WERI-Rb-1 (cell line): ENCODE results near the gene NRARP.
A peak's percentile ranks its signal among the peaks of the same experiment; 100 is the strongest.

Source experiments
- DNase-seq: peaks from one replicate; pipeline ENCODE4 v3.0.0-alpha.2; 2020
- H3K27ac ChIP-seq: fragments of 250-450 bp; sonication (Bioruptor Pico); 2 replicates; pipeline ENCODE4 v1.5.1; 2020; ENCODE audit warnings: mild to moderate bottlenecking, moderate library complexity
- H3K27me3 ChIP-seq: fragments of 250-450 bp; sonication (Bioruptor Pico); 2 replicates; pipeline ENCODE4 v1.5.1; 2021; ENCODE audit warnings: mild to moderate bottlenecking, low read depth, moderate library complexity; ENCODE audit not compliant: insufficient read depth, severe bottlenecking
- H3K36me3 ChIP-seq: fragments of 250-450 bp; sonication (Bioruptor Pico); 2 replicates; pipeline ENCODE4 v1.5.1; 2020; ENCODE audit warnings: mild to moderate bottlenecking, moderate library complexity
- H3K4me3 ChIP-seq: 2 replicates; pipeline ENCODE4 v1.5.1; 2011; ENCODE audit warnings: low read depth, mild to moderate bottlenecking, control low read depth, low read length
- H3K9me3 ChIP-seq: fragments of 250-450 bp; sonication (Bioruptor Pico); 2 replicates; pipeline ENCODE4 v1.5.1; 2021; ENCODE audit warnings: mild to moderate bottlenecking, moderate library complexity; ENCODE audit not compliant: severe bottlenecking
- CTCF ChIP-seq: IDR thresholded peaks from 2 replicates; pipeline ENCODE4 v1.5.1; 2011; ENCODE audit warnings: low read depth, mild to moderate bottlenecking, control low read depth, inconsistent platforms, low read length

The NRARP gene

GRCh38 chr9:137276473-137277328 lies 25.4 kb downstream of the NRARP start:
- Histone ChIP-seq H3K36me3 (peaks cover 20% of the 10 kb centered on the region), H3K4me3 (peak overlapping the region; percentile 31), H3K27me3 (no peaks in the 10 kb centered on the region), H3K27ac (peak overlapping the region; percentile 98), H3K9me3 (no peaks in the 10 kb centered on the region)
- peak; percentile 73 for DNase-seq
- TF ChIP-seq CTCF = no peak

DNA sequence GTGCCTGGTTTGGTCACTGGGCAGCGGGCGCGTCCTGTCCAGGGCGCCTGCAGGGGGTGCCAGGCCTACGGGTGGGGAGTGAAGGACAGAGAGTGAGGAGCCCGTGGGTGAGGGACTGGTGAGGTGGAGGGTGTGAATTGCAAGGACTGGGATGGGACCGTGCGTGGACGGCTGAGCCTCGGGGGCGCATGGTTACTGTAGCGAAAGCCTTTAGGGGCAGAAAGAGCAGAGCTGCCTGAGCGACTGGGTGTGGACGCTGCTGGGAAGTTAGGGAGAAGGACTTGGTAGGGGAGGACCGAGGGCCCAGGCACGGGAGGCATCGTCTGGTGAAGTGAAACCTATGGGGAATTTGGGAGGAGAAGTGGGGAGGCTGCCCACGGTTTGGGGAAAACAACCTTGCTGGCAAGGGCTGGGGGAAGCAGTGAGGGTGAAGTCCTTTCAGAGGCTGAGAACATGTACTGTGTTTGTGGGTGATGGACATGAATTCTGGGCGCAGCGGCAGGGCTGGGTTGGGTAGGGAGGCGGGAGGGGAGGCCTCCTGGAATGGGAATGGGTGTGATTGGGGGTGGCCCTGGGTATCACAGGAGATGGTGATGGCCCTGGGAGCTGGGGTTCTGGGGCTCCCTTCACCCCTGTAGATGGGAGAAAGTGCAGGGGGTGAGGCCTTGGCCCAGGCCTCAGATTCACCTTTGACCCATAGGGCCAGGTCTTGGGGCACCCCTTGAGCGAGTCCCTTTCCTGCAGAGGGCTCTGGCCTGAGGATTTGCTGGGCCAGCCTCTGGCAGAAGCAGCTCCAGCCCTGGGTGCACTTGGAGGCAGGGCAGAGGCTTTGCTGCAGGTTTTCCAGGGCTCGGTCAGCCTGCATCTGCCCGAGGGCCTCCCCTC lies 26.2 kb downstream of the NRARP start:
- H3K27ac ChIP-seq = peak overlapping the region; percentile 98
- no peaks in the 10 kb centered on the region for H3K27me3 ChIP-seq
- no peak overlapping the region for H3K4me3 ChIP-seq
- DNase-seq = no peak
- H3K9me3 ChIP-seq = no peaks in the 10 kb centered on the region
- H3K36me3 ChIP-seq = peaks cover 20% of the 10 kb centered on the region
- no peak for TF ChIP-seq CTCF

- Histone ChIP-seq H3K36me3 (peaks cover 20% of the 10 kb centered on the region), H3K4me3 (no peak overlapping the region), H3K9me3 (no peaks in the 10 kb centered on the region), H3K27ac (peak overlapping the region; percentile 98), H3K27me3 (no peaks in the 10 kb centered on the region)
- no peak for DNase-seq
- TF ChIP-seq CTCF = no peak
Measured at GRCh38 chr9:137275203-137275587, 26.9 kb downstream of the NRARP start.

GRCh38 chr9:137273611-137274320 lies 28.3 kb downstream of the NRARP start:
- Histone ChIP-seq H3K9me3 (no peaks in the 10 kb centered on the region), H3K27me3 (no peaks in the 10 kb centered on the region), H3K27ac (peak overlapping the region; percentile 77), H3K4me3 (no peak overlapping the region), H3K36me3 (peaks cover 6% of the 10 kb centered on the region)
- TF ChIP-seq CTCF = no peak
- DNase-seq = no peak

GRCh38 chr9:137273095-137273490 lies 29.0 kb downstream of the NRARP start:
- DNase-seq = no peak
- no peaks in the 10 kb centered on the region for H3K27me3 ChIP-seq
- no peak for TF ChIP-seq CTCF
- H3K36me3 ChIP-seq = peaks cover 9% of the 10 kb centered on the region
- no peak overlapping the region for H3K4me3 ChIP-seq
- no peaks in the 10 kb centered on the region for H3K9me3 ChIP-seq
- peak overlapping the region; percentile 36; the same call in 1 of the 2 replicates for H3K27ac ChIP-seq
